Liver (tissue), 3 donors: ENCODE data around the gene MB21D2.

Source experiments
- FOXA2 ChIP-seq: IDR thresholded peaks from 2 replicates; pipeline ENCODE4 v1.6.1; 2016; ENCODE audit warnings: antibody characterized with exemption
- GABPA ChIP-seq, 2 donors: IDR thresholded peaks in 1 of 2; conservative IDR thresholded peaks in 1 of 2; 2 replicates each; pipeline ENCODE4 v1.6.1; 2016; ENCODE audit warnings: antibody characterized with exemption in 2 of 2, mild to moderate bottlenecking in 1 of 2, moderate library complexity in 1 of 2
- HNF4G ChIP-seq: IDR thresholded peaks from 2 replicates; pipeline ENCODE4 v1.6.1; 2016; ENCODE audit warnings: antibody characterized with exemption
- JUND ChIP-seq, 2 donors: IDR thresholded peaks; 2 replicates each; pipeline ENCODE4 v1.6.1; 2016; ENCODE audit warnings: antibody characterized with exemption in 2 of 2
- REST ChIP-seq: IDR thresholded peaks from 2 replicates; pipeline ENCODE4 v1.6.1; 2016; ENCODE audit warnings: antibody characterized with exemption, mild to moderate bottlenecking
- SP1 ChIP-seq: IDR thresholded peaks from 2 replicates; pipeline ENCODE4 v1.6.1; 2018; ENCODE audit warnings: antibody characterized with exemption, mild to moderate bottlenecking
- YY1 ChIP-seq: IDR thresholded peaks from 2 replicates; pipeline ENCODE4 v1.6.1; 2016; ENCODE audit warnings: antibody characterized with exemption, mild to moderate bottlenecking
- TF ChIP-seq, protein P1 (sequence below): fragments of 150-350 bp; IDR thresholded peaks from 2 replicates; pipeline ENCODE4 v1.5.1; 2017; ENCODE audit warnings: improper control_type of control experiment, low read depth, low read length; ENCODE audit not compliant: missing input control
- TF ChIP-seq, protein P2 (sequence below): IDR thresholded peaks from 2 replicates; pipeline ENCODE4 v1.6.1; 2016; ENCODE audit warnings: antibody characterized with exemption
- TF ChIP-seq, protein P3 (sequence below): IDR thresholded peaks from 2 replicates; pipeline ENCODE4 v1.6.1; 2016; ENCODE audit warnings: antibody characterized with exemption
- donor health status: healthy.
- donor health status: healthy.

- TF ChIP-seq, protein P1, sequence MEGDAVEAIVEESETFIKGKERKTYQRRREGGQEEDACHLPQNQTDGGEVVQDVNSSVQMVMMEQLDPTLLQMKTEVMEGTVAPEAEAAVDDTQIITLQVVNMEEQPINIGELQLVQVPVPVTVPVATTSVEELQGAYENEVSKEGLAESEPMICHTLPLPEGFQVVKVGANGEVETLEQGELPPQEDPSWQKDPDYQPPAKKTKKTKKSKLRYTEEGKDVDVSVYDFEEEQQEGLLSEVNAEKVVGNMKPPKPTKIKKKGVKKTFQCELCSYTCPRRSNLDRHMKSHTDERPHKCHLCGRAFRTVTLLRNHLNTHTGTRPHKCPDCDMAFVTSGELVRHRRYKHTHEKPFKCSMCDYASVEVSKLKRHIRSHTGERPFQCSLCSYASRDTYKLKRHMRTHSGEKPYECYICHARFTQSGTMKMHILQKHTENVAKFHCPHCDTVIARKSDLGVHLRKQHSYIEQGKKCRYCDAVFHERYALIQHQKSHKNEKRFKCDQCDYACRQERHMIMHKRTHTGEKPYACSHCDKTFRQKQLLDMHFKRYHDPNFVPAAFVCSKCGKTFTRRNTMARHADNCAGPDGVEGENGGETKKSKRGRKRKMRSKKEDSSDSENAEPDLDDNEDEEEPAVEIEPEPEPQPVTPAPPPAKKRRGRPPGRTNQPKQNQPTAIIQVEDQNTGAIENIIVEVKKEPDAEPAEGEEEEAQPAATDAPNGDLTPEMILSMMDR, result no peak
- TF ChIP-seq, protein P2, sequence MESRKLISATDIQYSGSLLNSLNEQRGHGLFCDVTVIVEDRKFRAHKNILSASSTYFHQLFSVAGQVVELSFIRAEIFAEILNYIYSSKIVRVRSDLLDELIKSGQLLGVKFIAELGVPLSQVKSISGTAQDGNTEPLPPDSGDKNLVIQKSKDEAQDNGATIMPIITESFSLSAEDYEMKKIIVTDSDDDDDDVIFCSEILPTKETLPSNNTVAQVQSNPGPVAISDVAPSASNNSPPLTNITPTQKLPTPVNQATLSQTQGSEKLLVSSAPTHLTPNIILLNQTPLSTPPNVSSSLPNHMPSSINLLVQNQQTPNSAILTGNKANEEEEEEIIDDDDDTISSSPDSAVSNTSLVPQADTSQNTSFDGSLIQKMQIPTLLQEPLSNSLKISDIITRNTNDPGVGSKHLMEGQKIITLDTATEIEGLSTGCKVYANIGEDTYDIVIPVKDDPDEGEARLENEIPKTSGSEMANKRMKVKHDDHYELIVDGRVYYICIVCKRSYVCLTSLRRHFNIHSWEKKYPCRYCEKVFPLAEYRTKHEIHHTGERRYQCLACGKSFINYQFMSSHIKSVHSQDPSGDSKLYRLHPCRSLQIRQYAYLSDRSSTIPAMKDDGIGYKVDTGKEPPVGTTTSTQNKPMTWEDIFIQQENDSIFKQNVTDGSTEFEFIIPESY, result no peak
- TF ChIP-seq FOXA2 (no peak), JUND (IDR thresholded peaks at IDR 0.05) (no peak), HNF4G (no peak), GABPA (IDR thresholded peaks at IDR 0.05 in 1 of 2, conservative IDR thresholded peaks at IDR 0.05 in 1 of 2) (no peak), REST (no peak), SP1 (no peak), YY1 (no peak)
- TF ChIP-seq, protein P3, sequence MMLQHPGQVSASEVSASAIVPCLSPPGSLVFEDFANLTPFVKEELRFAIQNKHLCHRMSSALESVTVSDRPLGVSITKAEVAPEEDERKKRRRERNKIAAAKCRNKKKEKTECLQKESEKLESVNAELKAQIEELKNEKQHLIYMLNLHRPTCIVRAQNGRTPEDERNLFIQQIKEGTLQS, result no peak
Measured at GRCh38 chr3:192844486-192844765, 73.2 kb downstream of the MB21D2 start.
